Loucy (cell line): ENCODE results near the gene UNC5B.

Source experiments
- EZH2phosphoT487 ChIP-seq: fragments of 200-600 bp; IDR thresholded peaks from 2 replicates; pipeline ENCODE4 v1.6.1; 2018; ENCODE audit warnings: antibody characterized with exemption, mild to moderate bottlenecking, moderate library complexity, borderline replicate concordance
- TF ChIP-seq, protein P1 (sequence below): fragments of 200-600 bp; sonication (generic); conservative IDR thresholded peaks from 2 replicates; pipeline ENCODE4 v1.5.1; 2014; ENCODE audit warnings: mild to moderate bottlenecking, antibody characterized with exemption, low read length

DNA sequence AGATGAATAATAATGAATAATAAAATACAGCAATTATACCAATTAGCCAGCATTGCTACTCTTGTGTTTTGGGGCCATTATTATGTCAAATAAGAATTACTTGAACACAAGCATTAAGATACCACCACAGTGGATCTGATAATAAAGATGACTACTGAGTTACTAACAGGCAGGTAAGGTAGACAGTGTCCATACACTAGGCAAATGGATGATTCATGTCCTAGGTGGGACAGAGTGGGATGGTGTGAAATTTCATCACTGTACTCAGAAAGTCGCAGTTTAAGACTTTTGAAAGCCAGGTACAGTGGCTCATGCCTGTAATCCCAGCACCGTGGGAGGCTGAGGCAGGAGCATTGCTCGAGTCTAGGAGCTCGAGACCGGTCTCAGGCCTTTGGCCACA is 8.7 kb upstream of the UNC5B start:
- TF ChIP-seq, protein P1, sequence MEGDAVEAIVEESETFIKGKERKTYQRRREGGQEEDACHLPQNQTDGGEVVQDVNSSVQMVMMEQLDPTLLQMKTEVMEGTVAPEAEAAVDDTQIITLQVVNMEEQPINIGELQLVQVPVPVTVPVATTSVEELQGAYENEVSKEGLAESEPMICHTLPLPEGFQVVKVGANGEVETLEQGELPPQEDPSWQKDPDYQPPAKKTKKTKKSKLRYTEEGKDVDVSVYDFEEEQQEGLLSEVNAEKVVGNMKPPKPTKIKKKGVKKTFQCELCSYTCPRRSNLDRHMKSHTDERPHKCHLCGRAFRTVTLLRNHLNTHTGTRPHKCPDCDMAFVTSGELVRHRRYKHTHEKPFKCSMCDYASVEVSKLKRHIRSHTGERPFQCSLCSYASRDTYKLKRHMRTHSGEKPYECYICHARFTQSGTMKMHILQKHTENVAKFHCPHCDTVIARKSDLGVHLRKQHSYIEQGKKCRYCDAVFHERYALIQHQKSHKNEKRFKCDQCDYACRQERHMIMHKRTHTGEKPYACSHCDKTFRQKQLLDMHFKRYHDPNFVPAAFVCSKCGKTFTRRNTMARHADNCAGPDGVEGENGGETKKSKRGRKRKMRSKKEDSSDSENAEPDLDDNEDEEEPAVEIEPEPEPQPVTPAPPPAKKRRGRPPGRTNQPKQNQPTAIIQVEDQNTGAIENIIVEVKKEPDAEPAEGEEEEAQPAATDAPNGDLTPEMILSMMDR: no peak
- no peak for TF ChIP-seq EZH2phosphoT487
